ENCODE data around the gene TUBGCP3.
"Not testable (repeated sequence)": the region's sequence is repeated elsewhere in the genome, so short reads cannot be mapped to it uniquely, and the experiment has no call there.

TUBGCP3 gene

DNA sequence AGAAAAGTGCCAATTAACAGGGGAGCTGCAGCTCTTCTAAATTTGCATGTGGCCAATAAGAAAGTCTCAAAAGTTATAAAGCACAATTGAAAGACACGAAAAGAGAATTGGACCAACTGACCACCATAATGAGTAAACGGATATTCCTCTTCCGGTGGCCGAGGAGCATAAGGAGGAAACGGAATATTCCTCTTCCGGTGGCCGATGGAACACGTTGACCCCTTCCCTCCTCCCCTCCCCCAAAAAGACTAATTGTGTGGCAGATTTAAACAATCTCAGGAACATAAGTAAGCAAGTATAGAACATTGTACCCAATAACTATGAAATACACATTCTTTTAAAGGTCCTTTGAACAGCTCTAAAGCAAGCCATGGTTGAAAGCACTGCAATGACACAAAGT lies 41.2 kb upstream of the TUBGCP3 start:
- no peaks in the 10 kb centered on the region for H3K4me1 ChIP-seq
- no peaks in the 10 kb centered on the region for H3K9me3 ChIP-seq
- H3K4me3 ChIP-seq (ENCODE audit: low read depth, low read length) = peak overlapping the region; percentile 20
- TF ChIP-seq, protein P1, sequence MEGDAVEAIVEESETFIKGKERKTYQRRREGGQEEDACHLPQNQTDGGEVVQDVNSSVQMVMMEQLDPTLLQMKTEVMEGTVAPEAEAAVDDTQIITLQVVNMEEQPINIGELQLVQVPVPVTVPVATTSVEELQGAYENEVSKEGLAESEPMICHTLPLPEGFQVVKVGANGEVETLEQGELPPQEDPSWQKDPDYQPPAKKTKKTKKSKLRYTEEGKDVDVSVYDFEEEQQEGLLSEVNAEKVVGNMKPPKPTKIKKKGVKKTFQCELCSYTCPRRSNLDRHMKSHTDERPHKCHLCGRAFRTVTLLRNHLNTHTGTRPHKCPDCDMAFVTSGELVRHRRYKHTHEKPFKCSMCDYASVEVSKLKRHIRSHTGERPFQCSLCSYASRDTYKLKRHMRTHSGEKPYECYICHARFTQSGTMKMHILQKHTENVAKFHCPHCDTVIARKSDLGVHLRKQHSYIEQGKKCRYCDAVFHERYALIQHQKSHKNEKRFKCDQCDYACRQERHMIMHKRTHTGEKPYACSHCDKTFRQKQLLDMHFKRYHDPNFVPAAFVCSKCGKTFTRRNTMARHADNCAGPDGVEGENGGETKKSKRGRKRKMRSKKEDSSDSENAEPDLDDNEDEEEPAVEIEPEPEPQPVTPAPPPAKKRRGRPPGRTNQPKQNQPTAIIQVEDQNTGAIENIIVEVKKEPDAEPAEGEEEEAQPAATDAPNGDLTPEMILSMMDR (IDR thresholded peaks at IDR 0.05; ENCODE audit: low read depth, low read length) = no peak
- no peak for DNase-seq
- no peaks in the 10 kb centered on the region for H3K27me3 ChIP-seq
- no peaks in the 10 kb centered on the region for H3K36me3 ChIP-seq

DNA sequence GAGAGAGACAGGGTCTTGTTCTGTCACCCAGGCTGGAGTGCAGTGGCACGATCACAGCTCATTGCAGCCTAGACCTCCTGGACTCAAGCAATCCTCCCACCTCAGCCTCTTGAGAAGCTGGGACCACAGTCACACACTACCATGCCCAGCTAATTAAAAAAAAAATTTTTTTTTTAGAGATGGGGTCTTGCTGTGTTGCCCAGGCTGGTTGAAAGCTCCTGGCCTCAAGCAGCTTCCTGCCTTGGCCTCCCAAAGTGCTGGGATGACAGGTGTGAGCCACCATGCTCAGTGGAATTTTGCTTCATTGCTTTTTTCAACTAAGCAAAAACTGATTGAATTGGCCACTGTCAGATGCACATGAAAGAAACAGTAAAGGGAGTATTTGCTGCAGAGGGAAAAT lies 39.7 kb upstream of the TUBGCP3 start:
- not testable (repeated sequence) for H3K4me3 ChIP-seq (ENCODE audit: low read depth, low read length); H3K4me1 ChIP-seq; H3K27me3 ChIP-seq; H3K36me3 ChIP-seq; DNase-seq; H3K9me3 ChIP-seq

DNA sequence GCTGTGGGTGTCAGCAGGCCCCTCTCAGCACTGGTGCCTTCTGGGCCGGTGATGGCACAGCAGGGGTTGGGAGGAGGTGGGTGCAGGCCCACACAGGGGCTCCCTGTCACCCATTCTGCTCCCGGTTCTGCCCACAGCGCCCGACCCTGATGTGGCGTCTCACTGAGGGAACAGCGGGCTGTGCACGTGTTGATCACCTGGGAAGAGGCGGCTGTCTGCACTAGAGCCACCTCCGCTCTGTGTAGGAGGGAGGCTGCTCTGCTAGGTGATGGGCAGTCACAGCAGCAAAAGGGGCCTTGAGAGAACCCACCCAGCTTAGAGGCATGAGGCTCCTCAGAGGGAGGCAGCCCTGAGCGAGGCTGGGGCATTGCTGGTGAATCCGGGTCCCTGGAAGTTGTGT lies 39.2 kb upstream of the TUBGCP3 start:
- Histone ChIP-seq H3K4me3 (ENCODE audit: low read depth, low read length) (no peak overlapping the region), H3K27me3 (peaks cover 2% of the 10 kb centered on the region; the same call in 1 of the 2 replicates), H3K9me3 (no peaks in the 10 kb centered on the region), H3K4me1 (no peaks in the 10 kb centered on the region), H3K36me3 (no peaks in the 10 kb centered on the region)
- no peak for DNase-seq
- TF ChIP-seq, protein P1 (IDR thresholded peaks at IDR 0.05; ENCODE audit: low read depth, low read length) = no peak

DNA sequence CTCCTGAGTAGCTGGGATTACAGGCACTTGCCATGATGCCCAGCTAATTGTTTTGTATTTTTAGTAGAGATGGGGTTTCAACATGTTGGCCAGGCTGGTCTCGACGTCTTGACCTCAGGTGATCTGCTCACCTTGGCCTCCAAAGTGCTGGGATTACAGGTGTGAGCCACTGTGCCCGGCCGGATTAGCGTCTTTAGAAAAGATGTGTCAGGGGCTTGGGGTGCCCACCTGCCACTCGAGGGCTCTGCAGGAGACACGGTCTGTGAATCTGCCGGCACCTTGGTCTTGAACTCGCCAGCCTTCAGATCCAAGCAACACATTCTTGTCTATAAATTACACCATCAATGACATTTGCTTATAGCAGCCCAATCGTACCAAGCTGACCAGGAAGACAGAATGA lies 38.8 kb upstream of the TUBGCP3 start:
- H3K4me3 ChIP-seq (ENCODE audit: low read depth, low read length) = no peak overlapping the region
- peaks cover 5% of the 10 kb centered on the region; the same call in 1 of the 2 replicates for H3K27me3 ChIP-seq
- TF ChIP-seq, protein P1 (IDR thresholded peaks at IDR 0.05; ENCODE audit: low read depth, low read length) = no peak
- H3K9me3 ChIP-seq = no peaks in the 10 kb centered on the region
- H3K36me3 ChIP-seq = no peaks in the 10 kb centered on the region
- no peaks in the 10 kb centered on the region for H3K4me1 ChIP-seq
- no peak for DNase-seq

DNA sequence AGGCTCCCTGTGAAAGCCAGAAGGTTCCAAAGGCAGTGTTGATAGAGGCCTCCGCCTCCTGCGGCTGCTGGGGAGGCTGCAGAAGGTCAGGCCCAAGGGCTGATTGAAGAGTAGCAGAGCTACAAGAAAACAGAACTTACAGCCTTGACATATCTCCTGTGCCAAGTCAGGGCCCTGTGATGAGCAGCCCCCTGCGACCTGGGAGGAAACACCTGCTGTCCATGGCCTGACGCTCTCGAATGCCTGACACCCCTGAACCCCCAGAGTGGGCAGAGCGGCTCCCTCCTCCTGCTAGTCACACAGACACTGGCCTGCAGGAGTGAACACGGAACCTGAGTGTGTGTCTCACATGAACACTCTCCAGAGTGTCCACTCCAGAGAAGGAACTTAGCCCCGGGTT lies 38.2 kb upstream of the TUBGCP3 start:
- Histone ChIP-seq H3K4me1 (no peaks in the 10 kb centered on the region), H3K27me3 (peaks cover 5% of the 10 kb centered on the region; the same call in 1 of the 2 replicates), H3K4me3 (ENCODE audit: low read depth, low read length) (no peak overlapping the region), H3K36me3 (no peaks in the 10 kb centered on the region), H3K9me3 (no peaks in the 10 kb centered on the region)
- no peak for DNase-seq
- TF ChIP-seq, protein P1 (IDR thresholded peaks at IDR 0.05; ENCODE audit: low read depth, low read length) = no peak

DNA sequence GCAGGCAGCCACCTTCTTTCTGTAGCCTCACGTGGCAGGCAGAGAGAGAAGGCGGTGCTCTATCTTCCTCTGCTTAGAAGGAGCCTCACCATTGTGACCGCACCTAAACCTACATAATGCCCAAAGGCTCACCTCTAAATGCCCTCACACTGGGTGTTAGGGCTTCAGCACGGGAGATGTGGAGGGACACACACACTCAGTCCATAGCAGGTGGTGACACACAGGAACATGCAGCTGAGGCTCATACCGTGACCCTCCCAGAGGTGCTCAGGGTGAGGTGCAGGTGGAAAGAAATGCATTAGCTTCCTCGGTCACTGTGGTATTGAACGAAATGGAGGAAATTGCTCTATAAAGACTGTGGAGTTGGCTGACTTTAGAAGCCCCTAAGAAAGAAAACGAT lies 37.7 kb upstream of the TUBGCP3 start:
- H3K4me3 ChIP-seq (ENCODE audit: low read depth, low read length) = no peak overlapping the region

More for the DNA sequence above, 37.7 kb upstream of the TUBGCP3 start:
- Histone ChIP-seq H3K27me3 (peaks cover 5% of the 10 kb centered on the region; the same call in 1 of the 2 replicates), H3K36me3 (no peaks in the 10 kb centered on the region), H3K4me1 (no peaks in the 10 kb centered on the region), H3K9me3 (no peaks in the 10 kb centered on the region)
- TF ChIP-seq, protein P1 (IDR thresholded peaks at IDR 0.05; ENCODE audit: low read depth, low read length) = no peak
- DNase-seq = no peak

Measured in BE2C (cell line).